Cardiac fibroblast (primary cell): ENCODE measurements around the gene MRPL45.

ENCODE experiments used
- DNase-seq, 2 donors: peaks; one replicate each; pipeline versions ENCODE4 v3.0.0 to v3.0.0-alpha.2; 2010; ENCODE audit warnings: low read depth in 2 of 2
- H3K4me3 ChIP-seq, 2 donors: replicated peaks in 1 of 2; 1 replicate in 1 of 2; 2 replicates in 1 of 2; pipeline ENCODE4 v1.5.1; 2011; ENCODE audit warnings: low read depth in 2 of 2, low read length in 2 of 2, mild to moderate bottlenecking in 2 of 2, moderate library complexity in 1 of 2
- TF ChIP-seq, protein P1 (sequence below): IDR thresholded peaks from one replicate; pipeline ENCODE4 v1.5.1; 2011; ENCODE audit warnings: low read depth, mild to moderate bottlenecking, low read length, inconsistent platforms

The MRPL45 gene

DNA sequence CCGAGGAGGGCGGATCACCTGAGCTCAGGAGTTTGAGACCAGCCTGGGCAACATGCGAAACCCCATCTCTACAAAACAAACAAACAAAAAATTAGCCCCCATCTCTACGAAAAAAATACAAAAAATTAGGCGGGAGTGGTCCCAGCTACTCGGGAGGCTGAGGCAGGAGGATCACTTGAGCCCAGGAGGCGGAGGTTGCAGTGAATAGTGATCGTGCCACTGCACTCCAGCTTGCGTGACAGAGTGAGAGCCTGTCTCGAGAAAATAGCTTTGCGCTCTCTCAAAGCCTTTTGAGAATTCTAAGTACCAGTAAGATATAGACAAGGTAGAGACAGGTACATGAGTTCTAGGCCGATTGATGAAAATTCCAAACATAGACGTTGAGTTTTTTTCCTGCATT, 56.7 kb downstream of the MRPL45 start:
- TF ChIP-seq, protein P1, sequence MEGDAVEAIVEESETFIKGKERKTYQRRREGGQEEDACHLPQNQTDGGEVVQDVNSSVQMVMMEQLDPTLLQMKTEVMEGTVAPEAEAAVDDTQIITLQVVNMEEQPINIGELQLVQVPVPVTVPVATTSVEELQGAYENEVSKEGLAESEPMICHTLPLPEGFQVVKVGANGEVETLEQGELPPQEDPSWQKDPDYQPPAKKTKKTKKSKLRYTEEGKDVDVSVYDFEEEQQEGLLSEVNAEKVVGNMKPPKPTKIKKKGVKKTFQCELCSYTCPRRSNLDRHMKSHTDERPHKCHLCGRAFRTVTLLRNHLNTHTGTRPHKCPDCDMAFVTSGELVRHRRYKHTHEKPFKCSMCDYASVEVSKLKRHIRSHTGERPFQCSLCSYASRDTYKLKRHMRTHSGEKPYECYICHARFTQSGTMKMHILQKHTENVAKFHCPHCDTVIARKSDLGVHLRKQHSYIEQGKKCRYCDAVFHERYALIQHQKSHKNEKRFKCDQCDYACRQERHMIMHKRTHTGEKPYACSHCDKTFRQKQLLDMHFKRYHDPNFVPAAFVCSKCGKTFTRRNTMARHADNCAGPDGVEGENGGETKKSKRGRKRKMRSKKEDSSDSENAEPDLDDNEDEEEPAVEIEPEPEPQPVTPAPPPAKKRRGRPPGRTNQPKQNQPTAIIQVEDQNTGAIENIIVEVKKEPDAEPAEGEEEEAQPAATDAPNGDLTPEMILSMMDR, result no peak
- DNase-seq, result no peak
- H3K4me3 ChIP-seq, result peak overlapping the region in 1 of 2 donors; percentile 74

DNA sequence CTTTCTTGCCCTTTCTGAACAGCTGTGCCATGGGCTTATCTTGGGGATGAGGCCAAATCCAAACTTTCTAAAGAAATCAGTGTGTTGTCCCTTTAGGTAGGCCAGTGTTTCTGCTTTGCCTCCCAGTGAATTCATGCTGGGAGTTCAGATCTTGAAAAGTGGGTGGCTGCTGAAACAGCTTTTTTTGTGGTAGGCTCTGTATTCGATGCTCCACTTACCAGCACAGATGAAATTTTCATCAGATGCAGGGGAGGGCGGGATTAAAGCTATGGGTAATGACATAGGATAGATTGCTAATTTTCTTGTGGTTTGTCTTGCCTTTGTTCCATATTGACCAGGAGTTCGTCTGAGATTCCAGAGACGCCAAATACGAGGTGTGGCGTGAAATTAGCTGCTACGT, 57.5 kb downstream of the MRPL45 start:
- no peak for DNase-seq
- H3K4me3 ChIP-seq, result no peak overlapping the region
- TF ChIP-seq, protein P1, result no peak

DNA sequence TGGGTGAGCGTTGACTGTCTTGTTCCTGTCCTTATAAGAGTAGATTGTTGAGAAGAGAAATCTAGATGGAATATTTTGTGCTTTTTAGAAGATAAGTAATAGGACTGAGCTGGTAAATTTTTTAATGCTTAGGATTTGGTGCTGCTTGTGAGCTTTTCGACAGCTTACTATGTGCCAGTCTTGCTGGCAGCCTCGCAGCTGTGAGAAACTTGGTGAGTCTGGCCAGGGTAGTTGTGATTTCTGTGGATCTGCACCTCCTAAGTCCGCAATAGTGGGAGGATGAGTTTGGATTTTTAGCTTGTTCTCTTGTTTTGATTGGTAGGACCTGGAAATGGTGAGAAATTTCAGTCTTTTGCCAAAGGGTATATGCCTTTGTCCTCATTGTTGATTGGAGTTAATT, 58.3 kb downstream of the MRPL45 start:
- H3K4me3 ChIP-seq, result no peak overlapping the region
- TF ChIP-seq, protein P1, result no peak
- no peak for DNase-seq

DNA sequence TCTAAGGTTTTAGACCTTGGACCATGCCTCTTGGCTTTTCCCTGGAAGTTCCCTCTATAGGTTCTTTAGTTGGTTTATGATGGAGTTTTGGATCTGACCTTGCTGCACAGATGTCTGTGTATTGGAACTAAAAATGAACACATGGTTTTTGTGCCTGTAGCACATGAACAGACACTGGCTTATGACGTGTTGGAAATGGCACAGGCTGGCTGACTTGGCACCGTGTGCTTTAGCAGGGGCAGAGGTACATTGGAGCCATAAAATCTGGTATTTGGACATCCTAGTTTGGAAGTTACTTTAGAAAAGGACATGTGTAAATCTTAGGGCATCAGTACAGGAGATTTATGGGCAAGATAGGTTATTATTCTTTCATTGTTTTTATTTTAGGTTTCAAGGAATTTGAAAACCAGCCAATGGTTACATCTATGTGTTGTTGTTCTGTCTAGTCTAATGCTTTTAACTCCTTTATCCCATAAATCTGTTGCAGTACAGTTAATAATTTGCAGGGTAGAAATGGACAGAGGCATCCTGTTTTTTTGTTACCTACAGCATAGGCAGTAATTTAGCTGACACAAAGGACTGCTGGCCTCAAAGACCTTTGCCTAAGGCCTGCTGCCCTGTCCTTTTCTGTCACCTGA, 60.6 kb downstream of the MRPL45 start:
- no peak for DNase-seq
- TF ChIP-seq, protein P1, result no peak
- no peak overlapping the region for H3K4me3 ChIP-seq

DNA sequence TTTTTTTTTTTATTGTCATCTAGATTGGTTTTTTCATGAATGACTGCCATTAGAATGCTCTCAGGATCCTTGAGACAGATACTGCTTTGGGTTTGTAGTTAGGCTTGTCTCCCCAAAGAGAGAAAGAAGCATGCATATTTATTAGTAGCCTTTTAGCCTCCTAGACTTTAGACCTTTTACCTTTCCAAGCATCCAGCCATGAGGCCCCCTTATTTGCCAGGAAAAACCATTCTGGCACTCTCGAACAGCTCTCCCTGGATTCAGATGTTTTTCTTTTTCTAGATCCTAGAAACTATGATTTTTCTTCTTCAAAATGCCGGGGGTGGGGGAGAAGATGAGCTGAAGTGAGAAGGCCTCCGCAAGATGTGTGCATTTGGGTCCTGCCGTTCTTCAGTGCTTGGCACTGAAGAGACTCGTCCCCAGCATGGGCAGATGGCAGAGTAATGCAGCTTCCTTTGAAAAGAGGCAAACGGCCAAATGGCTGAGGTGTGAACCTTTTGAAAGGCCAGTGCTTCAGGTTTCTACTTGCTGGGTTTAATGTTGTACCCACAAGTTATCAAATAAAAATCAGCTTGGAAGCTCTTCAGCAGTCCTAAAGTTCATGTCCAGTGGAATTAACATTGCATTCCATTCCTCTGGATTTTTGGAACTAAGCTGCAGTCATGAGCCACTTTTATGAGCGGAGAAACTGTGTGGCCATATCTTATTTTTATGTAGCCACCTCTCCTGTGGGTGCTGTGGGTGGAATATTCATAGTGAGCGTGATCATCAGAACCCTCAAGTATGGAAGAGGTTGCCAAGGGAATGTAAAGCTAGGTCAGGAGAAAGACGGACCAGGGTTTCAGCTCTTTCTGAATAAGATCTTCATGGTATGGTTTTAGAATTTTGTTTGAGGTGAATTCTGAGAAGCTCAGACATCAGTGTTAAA, 61.9 kb downstream of the MRPL45 start:
- DNase-seq, result no peak
- TF ChIP-seq, protein P1, result no peak
- H3K4me3 ChIP-seq, result no peak overlapping the region

DNA sequence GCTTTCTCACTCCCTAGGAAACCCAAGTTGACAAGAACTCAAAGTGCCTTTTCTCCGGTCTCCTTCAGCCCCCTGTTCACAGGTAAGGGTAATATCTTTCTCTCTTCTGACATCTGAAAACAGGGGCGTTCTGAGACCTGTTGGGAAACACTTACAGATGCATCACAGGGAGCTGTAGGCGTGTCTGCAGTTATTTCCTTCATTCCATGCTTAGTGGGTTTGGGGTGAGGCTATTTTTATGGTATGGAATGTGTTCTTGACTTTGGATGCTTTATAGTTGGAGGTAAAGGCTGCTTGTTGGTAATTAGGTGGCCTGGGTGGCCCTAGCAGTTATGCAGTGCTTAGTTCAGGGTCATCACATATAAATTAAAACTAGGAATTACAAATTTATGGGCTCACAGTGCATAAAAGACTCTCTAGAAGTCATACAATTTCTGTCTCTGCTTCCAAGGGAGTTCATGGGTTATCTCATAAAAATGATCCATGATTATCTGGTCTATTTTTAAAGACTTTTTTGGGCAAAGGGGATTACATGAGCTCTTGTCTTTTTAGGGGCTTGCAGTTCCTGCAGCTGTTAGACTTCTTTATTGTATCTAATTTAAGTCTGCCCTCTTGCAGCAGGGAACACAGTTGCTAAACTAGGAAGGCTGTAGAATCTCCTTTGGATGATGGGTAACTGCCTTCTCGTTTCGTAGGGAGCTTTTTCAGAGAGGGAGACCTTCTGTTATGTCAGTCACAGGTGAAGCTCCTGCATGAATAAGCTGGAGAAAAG, 64.9 kb downstream of the MRPL45 start:
- no peak overlapping the region for H3K4me3 ChIP-seq
- TF ChIP-seq, protein P1, result no peak
- no peak for DNase-seq
